ENCODE results near the gene CLSTN3. TPM values are rescaled to one million over a fixed set of nuclear protein-coding genes. Genes with fewer than 3 reads are reported as not detected.
"Not testable (repeated sequence)": the region's sequence is repeated elsewhere in the genome, so short reads cannot be mapped to it uniquely, and the experiment has no call there.

The CLSTN3 gene
- total and polyA plus RNA-seq, 5 donors from 2014 or later: 2.2 to 64.9 (median 4.1) TPM

GRCh38 chr12:7100239-7100638 lies 29.9 kb upstream of the CLSTN3 start:
- no peak overlapping the region for H3K4me3 Mint-ChIP-seq
- H3K27ac Mint-ChIP-seq: no peak overlapping the region
- H3K9me3 Mint-ChIP-seq: no peaks in the 10 kb centered on the region
- ATAC-seq (ENCODE audit: low read depth in 2 of 2) (no peak), DNase-seq (no peak)
- Histone ChIP-seq H3K9me3 (ENCODE audit: control insufficient read depth in 2 of 2, low read length in 2 of 2) (no peaks in the 10 kb centered on the region), H3K27ac (ENCODE audit: insufficient read depth, low read length, poor library complexity, severe bottlenecking) (no peak overlapping the region), H3K36me3 (ENCODE audit: control insufficient read depth, insufficient read depth, low read length) (peaks cover 27% of the 10 kb centered on the region), H3K4me3 (ENCODE audit: low read depth, low read length) (no peak overlapping the region), H3K27me3 (ENCODE audit: control insufficient read depth, insufficient read depth, low read length) (no peaks in the 10 kb centered on the region), H3K4me1 (ENCODE audit: control insufficient read depth, insufficient read depth, low read length, poor library complexity, severe bottlenecking) (no peaks in the 10 kb centered on the region)
- peaks cover 18 to 38% (median 21%) of the 10 kb centered on the region in 4 donors for H3K4me1 Mint-ChIP-seq
- no peaks in the 10 kb centered on the region for H3K27me3 Mint-ChIP-seq
- peaks cover 22% of the 10 kb centered on the region for H3K36me3 Mint-ChIP-seq

DNA sequence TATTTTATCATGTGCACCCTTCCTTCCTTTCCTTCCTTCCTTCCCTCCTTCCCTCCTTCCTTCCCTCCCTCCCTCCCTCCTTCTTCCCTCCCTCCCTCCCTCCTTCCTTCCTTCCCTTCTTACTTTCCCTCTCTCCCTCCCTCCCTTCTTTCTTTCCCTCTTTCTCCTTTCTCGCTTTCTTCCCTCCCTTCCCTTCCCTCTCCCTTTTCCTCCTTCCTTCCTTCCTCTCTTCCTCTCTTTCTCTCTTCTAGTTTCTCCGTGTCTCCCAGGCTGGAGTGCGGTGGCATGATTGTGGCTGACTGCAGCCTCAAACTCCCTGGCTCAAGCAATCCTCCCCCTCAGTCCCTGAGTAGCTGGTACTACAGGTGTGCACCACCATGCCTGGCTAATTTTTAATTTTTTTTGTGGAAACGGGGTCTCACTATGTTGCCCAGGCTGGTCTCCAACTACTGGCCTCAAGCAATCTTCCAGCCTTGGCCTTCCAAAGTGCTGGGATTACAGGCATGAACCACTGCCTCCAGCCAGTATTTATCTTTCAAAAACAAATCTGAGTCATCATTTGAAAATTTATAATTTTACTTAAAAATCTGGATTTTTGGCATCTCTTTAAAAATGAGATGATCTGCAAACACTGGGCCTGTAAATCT lies 29.0 kb upstream of the CLSTN3 start:
- H3K36me3 ChIP-seq (ENCODE audit: control insufficient read depth, insufficient read depth, low read length): peaks cover 30% of the 10 kb centered on the region
- Mint-ChIP-seq H3K36me3 (peaks cover 30% of the 10 kb centered on the region), H3K9me3 (peaks cover 0 to 7% (median 2%) of the 10 kb centered on the region in 7 donors), H3K27me3 (no peaks in the 10 kb centered on the region), H3K27ac (no peak overlapping the region), H3K4me1 (peaks cover 25 to 45% (median 27%) of the 10 kb centered on the region in 4 donors), H3K4me3 (no peak overlapping the region)
- no peaks in the 10 kb centered on the region for H3K4me1 ChIP-seq (ENCODE audit: control insufficient read depth, insufficient read depth, low read length, poor library complexity, severe bottlenecking)
- DNase-seq (no peak), ATAC-seq (ENCODE audit: low read depth in 2 of 2) (no peak)
- no peak overlapping the region for H3K27ac ChIP-seq (ENCODE audit: insufficient read depth, low read length, poor library complexity, severe bottlenecking)
- H3K27me3 ChIP-seq (ENCODE audit: control insufficient read depth, insufficient read depth, low read length): no peaks in the 10 kb centered on the region
- peaks cover 3 to 7% of the 10 kb centered on the region in 2 experiments for H3K9me3 ChIP-seq (ENCODE audit: control insufficient read depth in 2 of 2, low read length in 2 of 2)
- H3K4me3 ChIP-seq (ENCODE audit: low read depth, low read length): no peak overlapping the region

DNA sequence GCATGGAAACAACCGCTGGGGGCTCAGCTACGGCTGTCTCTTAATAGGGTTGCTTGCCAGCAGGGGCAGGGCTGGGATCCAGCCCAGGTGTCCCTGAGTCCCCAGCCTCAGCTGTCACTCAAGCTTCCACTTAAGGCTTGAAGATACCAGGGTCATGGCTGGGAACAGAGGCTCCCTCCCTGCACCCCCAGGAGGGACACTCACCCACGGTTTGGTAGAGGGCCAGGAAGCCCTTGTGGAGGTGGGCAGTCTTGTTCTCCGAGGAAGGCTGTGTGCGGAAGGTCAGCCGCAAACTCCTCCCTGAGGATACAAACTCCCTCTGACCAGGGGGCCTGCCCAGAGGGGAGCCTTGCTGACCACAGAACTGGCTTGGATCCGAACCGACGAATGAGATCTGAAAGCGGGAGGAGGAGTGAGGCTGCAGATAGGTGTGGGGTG lies 28.5 kb upstream of the CLSTN3 start:
- H3K9me3 Mint-ChIP-seq: peaks cover 0 to 12% (median 2%) of the 10 kb centered on the region in 7 donors

GRCh38 chr12:7102582-7102981 lies 27.6 kb upstream of the CLSTN3 start:
- Histone ChIP-seq H3K4me1 (ENCODE audit: control insufficient read depth, insufficient read depth, low read length, poor library complexity, severe bottlenecking) (peaks cover 5% of the 10 kb centered on the region), H3K27me3 (ENCODE audit: control insufficient read depth, insufficient read depth, low read length) (no peaks in the 10 kb centered on the region), H3K4me3 (ENCODE audit: low read depth, low read length) (no peak overlapping the region), H3K9me3 (ENCODE audit: control insufficient read depth in 2 of 2, low read length in 2 of 2) (peaks cover 7 to 10% of the 10 kb centered on the region in 2 experiments), H3K36me3 (ENCODE audit: control insufficient read depth, insufficient read depth, low read length) (peaks cover 32% of the 10 kb centered on the region), H3K27ac (ENCODE audit: insufficient read depth, low read length, poor library complexity, severe bottlenecking) (peak overlapping the region; percentile 11)
- Mint-ChIP-seq H3K4me1 (peaks cover 35 to 57% (median 38%) of the 10 kb centered on the region in 4 donors), H3K36me3 (peaks cover 32% of the 10 kb centered on the region), H3K27me3 (no peaks in the 10 kb centered on the region), H3K9me3 (peaks cover 0 to 12% (median 2%) of the 10 kb centered on the region in 7 donors), H3K4me3 (no peak overlapping the region), H3K27ac (peak overlapping the region; percentile 5 to 94 (median 82))
- DNase-seq: no peak
- ATAC-seq (ENCODE audit: low read depth in 2 of 2): no peak

More for the DNA sequence above, 28.5 kb upstream of the CLSTN3 start:
- DNase-seq (no peak), ATAC-seq (ENCODE audit: low read depth in 2 of 2) (no peak)
- peaks cover 32% of the 10 kb centered on the region for H3K36me3 ChIP-seq (ENCODE audit: control insufficient read depth, insufficient read depth, low read length)
- no peak overlapping the region for H3K4me3 ChIP-seq (ENCODE audit: low read depth, low read length)
- no peak overlapping the region for H3K27ac ChIP-seq (ENCODE audit: insufficient read depth, low read length, poor library complexity, severe bottlenecking)
- Mint-ChIP-seq H3K4me3 (no peak overlapping the region), H3K27ac (peak overlapping the region in 1 of 3 donors; percentile 36), H3K36me3 (peaks cover 32% of the 10 kb centered on the region), H3K27me3 (no peaks in the 10 kb centered on the region), H3K4me1 (peaks cover 31 to 51% (median 33%) of the 10 kb centered on the region in 4 donors)
- no peaks in the 10 kb centered on the region for H3K27me3 ChIP-seq (ENCODE audit: control insufficient read depth, insufficient read depth, low read length)
- peaks cover 7 to 10% of the 10 kb centered on the region in 2 experiments for H3K9me3 ChIP-seq (ENCODE audit: control insufficient read depth in 2 of 2, low read length in 2 of 2)
- no peaks in the 10 kb centered on the region for H3K4me1 ChIP-seq (ENCODE audit: control insufficient read depth, insufficient read depth, low read length, poor library complexity, severe bottlenecking)

- Histone ChIP-seq H3K36me3 (ENCODE audit: control insufficient read depth, insufficient read depth, low read length) (peaks cover 32% of the 10 kb centered on the region), H3K27ac (ENCODE audit: insufficient read depth, low read length, poor library complexity, severe bottlenecking) (no peak overlapping the region), H3K9me3 (ENCODE audit: control insufficient read depth in 2 of 2, low read length in 2 of 2) (peaks cover 7 to 10% of the 10 kb centered on the region in 2 experiments), H3K4me3 (ENCODE audit: low read depth, low read length) (no peak overlapping the region), H3K4me1 (ENCODE audit: control insufficient read depth, insufficient read depth, low read length, poor library complexity, severe bottlenecking) (peaks cover 11% of the 10 kb centered on the region), H3K27me3 (ENCODE audit: control insufficient read depth, insufficient read depth, low read length) (no peaks in the 10 kb centered on the region)
- peak overlapping the region; percentile 43 to 82 (median 52) for H3K27ac Mint-ChIP-seq
- DNase-seq (no peak), ATAC-seq (ENCODE audit: low read depth in 2 of 2) (no peak)
- no peaks in the 10 kb centered on the region for H3K27me3 Mint-ChIP-seq
- H3K9me3 Mint-ChIP-seq: peaks cover 0 to 12% (median 4%) of the 10 kb centered on the region in 7 donors
- H3K4me1 Mint-ChIP-seq: peaks cover 39 to 63% (median 46%) of the 10 kb centered on the region in 4 donors
- H3K36me3 Mint-ChIP-seq: peaks cover 25% of the 10 kb centered on the region
- H3K4me3 Mint-ChIP-seq: peak overlapping the region in 1 of 4 donors; percentile 74
These were observed 26.2 kb upstream of the CLSTN3 start for GRCh38 chr12:7103837-7104584.

DNA sequence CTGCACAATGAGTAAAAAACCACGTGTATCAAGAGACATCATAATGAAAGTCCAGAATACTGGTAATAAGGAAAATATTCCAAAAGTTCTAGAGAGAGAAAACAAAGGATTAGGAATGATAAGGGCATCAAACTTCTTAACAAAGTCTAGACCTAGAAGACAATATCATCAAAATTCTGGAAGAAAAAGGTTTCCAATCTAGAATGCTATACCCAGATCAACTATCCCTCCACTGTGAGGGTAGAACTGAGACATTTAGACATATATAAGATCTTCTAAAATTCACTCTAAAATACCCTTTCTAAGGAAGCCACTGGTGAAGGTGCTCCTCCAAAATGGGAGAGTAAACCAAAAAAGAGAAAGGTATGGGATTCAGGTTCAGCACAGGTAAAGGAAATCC lies 24.1 kb upstream of the CLSTN3 start:
- Mint-ChIP-seq H3K36me3 (peaks cover 25% of the 10 kb centered on the region), H3K27ac (peak overlapping the region; percentile 15 to 91 (median 43)), H3K4me3 (peak overlapping the region; percentile 22 to 94 (median 67)), H3K4me1 (peaks cover 34 to 81% (median 53%) of the 10 kb centered on the region in 4 donors), H3K27me3 (no peaks in the 10 kb centered on the region), H3K9me3 (peaks cover 0 to 12% (median 4%) of the 10 kb centered on the region in 7 donors)
- ATAC-seq (ENCODE audit: low read depth in 2 of 2) (no peak), DNase-seq (no peak)
- H3K4me3 ChIP-seq (ENCODE audit: low read depth, low read length): peak overlapping the region; percentile 37
- no peak overlapping the region for H3K27ac ChIP-seq (ENCODE audit: insufficient read depth, low read length, poor library complexity, severe bottlenecking)
- peaks cover 17% of the 10 kb centered on the region for H3K4me1 ChIP-seq (ENCODE audit: control insufficient read depth, insufficient read depth, low read length, poor library complexity, severe bottlenecking)
- H3K27me3 ChIP-seq (ENCODE audit: control insufficient read depth, insufficient read depth, low read length): no peaks in the 10 kb centered on the region
- peaks cover 22% of the 10 kb centered on the region for H3K36me3 ChIP-seq (ENCODE audit: control insufficient read depth, insufficient read depth, low read length)
- peaks cover 7 to 10% of the 10 kb centered on the region in 2 experiments for H3K9me3 ChIP-seq (ENCODE audit: control insufficient read depth in 2 of 2, low read length in 2 of 2)

DNA sequence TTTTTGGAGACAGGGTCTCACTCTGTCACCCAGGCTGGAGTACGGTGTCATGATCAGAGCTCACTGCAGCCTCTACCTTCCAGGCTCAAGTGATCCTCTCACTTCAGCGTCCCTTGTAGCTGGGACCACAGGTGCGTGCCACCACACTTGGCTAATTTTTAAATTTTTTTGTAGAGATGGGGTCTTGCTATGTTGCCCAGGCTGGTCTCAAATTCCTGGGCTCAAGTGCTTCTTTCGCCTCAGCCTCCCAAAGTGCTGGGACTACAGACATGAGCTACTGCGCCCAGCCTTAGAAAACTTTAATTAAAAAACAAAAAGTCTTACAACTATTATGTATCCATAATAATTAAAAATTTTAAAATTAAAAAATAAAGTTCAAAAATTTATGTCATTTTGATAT lies 23.0 kb upstream of the CLSTN3 start:
- peak overlapping the region; percentile 27 for H3K4me3 ChIP-seq (ENCODE audit: low read depth, low read length)
- Mint-ChIP-seq H3K27ac (peak overlapping the region in 1 of 3 donors; percentile 15), H3K4me1 (peaks cover 34 to 83% (median 52%) of the 10 kb centered on the region in 4 donors), H3K4me3 (peak overlapping the region; percentile 58 to 94 (median 82)), H3K9me3 (peaks cover 0 to 12% (median 4%) of the 10 kb centered on the region in 7 donors), H3K36me3 (peaks cover 20% of the 10 kb centered on the region)
- H3K27me3 ChIP-seq (ENCODE audit: control insufficient read depth, insufficient read depth, low read length); H3K27me3 Mint-ChIP-seq; ATAC-seq (ENCODE audit: low read depth in 2 of 2); DNase-seq; H3K9me3 ChIP-seq (ENCODE audit: control insufficient read depth in 2 of 2, low read length in 2 of 2): not testable (repeated sequence)
- H3K27ac ChIP-seq (ENCODE audit: insufficient read depth, low read length, poor library complexity, severe bottlenecking): peak overlapping the region; percentile 79
- peaks cover 17% of the 10 kb centered on the region for H3K36me3 ChIP-seq (ENCODE audit: control insufficient read depth, insufficient read depth, low read length)
- H3K4me1 ChIP-seq (ENCODE audit: control insufficient read depth, insufficient read depth, low read length, poor library complexity, severe bottlenecking): peaks cover 17% of the 10 kb centered on the region
